Fibroblast of gingiva (primary cell): ENCODE data around the gene PRKG1.
"Not testable (repeated sequence)": the region's sequence is repeated elsewhere in the genome, so short reads cannot be mapped to it uniquely, and the experiment has no call there.

Experiments
- DNase-seq: peaks from one replicate; pipeline ENCODE4 v3.0.0-alpha.2; 2011; ENCODE audit warnings: low read depth

PRKG1 gene

GRCh38 chr10:51117053-51117660 is 42.9 kb downstream of the PRKG1 start:
- no peak for DNase-seq

DNA sequence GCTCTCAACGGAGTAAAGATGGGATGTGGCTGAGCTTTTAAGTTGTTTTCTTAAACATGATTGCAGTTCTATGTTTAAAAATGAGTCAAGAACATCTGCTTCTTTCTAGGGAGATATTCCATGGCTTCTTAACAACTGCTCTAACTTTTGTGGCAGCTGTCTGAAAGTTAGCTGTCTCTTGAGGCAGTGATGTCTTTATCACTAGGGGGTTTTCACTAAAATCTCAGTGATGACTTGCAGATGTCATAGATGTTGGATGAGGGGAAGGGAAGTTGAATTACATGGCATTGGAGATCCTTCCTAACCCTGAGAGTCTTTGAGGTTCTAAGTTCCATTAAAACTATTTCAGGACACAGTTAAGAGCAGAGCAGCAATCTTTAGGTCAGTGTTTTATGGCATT is 43.5 kb downstream of the PRKG1 start:
- no peak for DNase-seq

- DNase-seq, result no peak
Observed at GRCh38 chr10:51119441-51119840, 45.2 kb downstream of the PRKG1 start.

GRCh38 chr10:51121861-51122260 is 47.6 kb downstream of the PRKG1 start:
- no peak for DNase-seq

GRCh38 chr10:51124852-51125251 is 50.6 kb downstream of the PRKG1 start:
- DNase-seq, result no peak

DNA sequence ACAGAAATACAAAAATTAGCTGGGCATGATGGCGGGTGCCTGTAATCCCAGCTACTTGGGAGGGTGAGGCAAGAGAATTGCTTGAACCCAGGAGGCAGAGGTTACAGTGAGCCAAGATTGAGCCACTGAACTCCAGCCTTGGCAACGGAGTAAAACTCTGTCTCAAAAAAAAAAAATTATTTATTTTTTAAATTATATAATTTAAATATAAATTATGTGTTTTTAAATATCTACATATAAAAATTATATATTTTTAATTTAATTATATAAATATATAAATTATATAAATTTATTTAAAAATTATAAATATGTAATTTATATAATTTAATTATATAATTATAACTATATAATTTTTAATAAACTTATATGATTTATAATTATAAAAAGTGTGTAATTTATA is 51.2 kb downstream of the PRKG1 start:
- DNase-seq, result no peak

DNA sequence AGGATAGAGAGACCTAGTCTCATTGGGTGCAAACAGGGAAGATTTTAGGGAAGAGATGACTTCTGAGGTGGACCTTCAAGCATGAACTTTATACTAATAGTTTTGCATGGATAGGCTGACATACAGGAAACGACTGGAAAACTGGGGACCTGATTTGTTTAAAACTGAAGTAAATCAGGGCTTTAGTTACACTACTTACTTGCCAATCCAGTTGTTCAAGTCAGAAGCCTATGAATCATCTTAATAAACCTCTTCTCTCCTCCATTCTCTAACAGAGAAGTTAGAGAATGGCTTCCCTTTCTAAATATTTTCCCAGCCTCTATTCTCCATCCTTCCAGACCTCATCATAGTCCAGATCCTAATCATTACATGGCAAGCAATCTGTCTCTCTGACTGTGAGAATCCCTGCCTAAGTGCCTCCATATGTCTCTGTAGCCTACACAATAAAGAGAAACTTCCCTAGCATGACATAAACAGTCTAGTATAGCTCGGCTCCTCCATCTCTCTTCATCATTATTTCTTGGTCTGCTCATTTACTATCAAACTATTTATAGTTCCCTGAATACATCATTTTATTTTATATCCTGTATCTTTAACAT is 55.8 kb downstream of the PRKG1 start:
- DNase-seq, result no peak

DNA sequence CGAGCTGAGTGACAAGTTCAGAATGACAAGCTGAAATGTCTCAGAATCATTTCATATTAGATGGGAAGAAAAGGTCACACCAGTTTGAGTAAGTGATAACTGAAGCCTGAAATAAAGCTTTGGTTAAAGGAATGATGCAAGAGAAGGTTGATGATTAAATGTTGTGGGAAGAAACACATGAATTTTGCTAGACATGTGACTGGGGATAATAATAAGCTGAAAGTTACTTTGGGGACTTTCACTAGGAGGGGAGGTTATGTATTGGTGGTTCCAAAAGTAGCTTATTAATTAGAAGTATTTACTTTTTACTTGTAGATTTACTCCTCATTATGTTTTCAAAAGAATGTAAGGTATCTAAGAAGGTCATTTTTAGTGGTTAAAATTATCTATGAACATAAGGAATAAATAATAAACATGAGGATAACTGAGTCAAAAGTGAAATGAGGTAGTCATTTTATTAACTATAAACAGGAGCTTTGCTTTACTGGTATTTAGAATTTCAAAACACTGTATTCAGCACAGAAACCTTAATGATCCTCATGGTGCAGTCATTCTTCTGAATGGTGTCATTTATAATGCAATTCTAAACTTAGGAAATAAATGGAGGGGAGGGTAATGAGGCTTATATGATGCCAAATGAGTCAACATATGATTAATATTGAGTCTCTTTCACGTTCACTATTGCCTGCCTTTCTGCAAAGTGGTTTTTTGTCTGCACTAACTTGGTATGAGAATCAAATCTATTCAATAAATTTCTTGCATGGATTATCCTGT is 63.7 kb downstream of the PRKG1 start:
- peak; percentile 65 for DNase-seq

GRCh38 chr10:51139176-51139575 is 64.9 kb downstream of the PRKG1 start:
- no peak for DNase-seq

DNA sequence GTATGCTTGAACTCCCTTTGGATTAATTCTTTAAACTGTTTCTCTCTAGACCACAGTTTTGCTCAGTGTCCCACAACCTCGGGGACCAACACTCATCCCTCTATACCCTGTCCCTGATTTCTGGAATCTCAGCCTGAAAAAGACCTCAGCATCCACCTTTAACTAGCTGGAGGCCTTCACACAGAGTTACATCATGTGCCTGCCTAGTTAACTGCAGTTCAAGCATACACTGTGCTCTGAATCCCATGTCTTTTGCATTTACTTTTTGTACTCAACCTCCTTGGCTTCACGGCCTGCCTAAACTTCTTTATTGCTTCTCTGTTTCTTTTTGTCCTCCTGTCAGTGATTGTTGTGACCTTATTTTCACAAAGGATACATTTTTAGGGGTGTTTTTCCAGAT is 66.7 kb downstream of the PRKG1 start:
- no peak for DNase-seq

DNA sequence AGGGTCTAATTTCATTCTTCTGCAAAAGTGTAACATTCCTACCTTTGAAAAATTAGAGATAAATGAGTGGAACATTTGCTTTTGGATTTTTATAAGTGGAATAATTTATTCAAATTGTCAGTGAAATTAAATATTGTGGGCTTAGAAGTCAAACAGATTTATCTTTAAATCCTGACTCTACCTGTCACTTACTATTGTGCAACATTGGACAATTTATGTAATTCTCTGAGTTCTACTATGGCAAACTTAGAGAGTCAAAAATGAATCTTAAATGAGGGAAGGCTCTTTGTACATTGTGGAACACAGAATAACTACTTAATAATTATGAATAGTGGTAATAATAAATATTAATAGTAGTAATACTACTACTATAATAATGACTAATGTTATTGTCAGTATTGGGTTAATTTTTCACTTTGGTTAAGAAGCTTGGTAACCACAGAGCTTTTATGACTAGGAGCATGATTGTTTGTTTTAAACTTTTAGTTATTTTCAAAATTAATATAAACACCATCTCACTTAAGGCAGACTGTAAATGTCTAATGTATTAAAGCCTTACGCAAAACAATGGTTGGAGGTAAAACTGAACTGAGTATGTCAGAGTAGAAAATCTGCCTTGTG is 70.0 kb downstream of the PRKG1 start:
- no peak for DNase-seq

- no peak for DNase-seq
Observed at GRCh38 chr10:51145375-51145774, 71.1 kb downstream of the PRKG1 start.

GRCh38 chr10:51147644-51148399 is 73.5 kb downstream of the PRKG1 start:
- no peak for DNase-seq

DNA sequence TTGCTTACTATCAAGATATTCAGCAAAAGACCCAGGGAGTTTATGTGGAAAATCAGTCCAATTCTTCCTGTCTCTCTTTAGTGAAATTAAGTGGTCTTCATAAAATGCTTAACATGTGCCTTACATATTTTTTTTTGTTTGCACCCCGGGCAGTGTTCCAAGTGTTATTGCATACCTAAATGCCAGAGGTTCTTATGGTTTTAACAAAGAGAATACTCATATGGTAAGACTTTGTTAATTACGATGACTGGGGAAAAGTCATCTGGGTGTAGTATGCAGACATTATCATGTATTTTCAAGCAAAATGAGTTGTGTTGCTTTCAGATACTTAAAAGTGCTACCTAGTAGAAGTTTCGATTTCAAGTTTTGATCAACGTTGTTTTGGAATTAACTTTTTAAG is 82.6 kb downstream of the PRKG1 start:
- DNase-seq, result peak; percentile 64

DNA sequence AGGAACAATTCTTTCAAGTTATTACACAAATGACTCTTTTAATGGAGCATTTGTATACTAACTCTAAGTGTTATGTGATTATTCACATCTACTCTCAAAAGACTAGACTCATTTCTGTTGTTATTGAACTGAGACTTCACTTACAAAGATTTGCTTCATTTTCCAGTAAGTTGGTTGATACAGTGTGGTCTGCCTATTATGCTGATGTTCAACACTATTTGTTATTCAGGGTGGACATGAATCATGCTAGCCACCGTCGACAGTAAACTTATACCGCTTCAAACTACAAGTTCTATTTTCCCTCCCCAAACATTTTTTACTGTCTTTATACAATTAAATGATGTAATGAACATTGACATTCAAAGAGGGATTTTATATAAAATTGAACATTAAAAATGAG is 84.5 kb downstream of the PRKG1 start:
- DNase-seq, result no peak

DNA sequence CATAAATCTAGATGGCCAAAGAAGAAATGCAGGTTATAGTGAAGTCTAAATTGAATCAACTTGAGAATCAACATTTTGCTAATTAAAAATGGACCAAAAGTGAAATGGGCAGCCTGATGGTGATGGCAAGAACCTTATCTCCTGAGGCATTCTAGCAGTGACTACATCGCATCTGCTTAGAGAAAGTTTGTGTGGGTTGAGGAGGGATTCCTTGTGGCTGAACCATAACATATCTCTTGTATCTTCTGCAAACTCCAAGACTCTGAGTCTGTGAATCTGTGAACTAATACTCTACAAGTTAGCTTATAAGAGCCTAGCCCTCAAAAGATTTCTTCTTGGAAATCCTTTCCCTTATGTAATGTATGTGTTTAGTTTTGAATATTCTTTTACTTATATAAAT is 85.6 kb downstream of the PRKG1 start:
- DNase-seq, result no peak

GRCh38 chr10:51162002-51162401 is 87.7 kb downstream of the PRKG1 start:
- DNase-seq, result no peak

DNA sequence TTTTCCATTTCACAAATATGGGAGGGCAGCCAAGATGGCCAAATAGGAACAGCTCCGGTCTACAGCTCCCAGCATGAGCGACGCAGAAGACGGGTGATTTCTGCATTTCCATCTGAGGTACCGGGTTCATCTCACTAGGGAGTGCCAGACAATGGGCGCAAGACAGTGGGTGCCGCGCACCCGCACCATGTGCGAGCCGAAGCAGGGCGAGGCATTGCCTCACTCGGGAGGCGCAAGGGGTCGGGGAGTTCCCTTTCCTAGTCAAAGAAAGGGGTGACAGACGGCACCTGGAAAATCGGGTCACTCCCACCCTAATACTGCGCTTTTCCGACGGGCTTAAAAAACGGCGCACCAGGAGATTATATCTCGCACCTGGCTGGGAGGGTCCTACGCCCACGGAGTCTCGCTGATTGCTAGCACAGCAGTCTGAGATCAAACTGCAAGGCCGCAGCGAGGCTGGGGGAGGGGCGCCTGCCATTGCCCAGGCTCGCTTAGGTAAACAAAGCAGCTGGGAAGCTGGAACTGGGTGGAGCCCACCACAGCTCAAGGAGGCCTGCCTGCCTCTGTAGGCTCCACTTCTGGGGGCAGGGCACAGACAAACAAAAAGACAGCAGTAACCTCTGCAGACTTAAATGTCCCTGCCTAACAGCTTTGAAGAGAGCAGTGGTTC is 89.2 kb downstream of the PRKG1 start:
- DNase-seq, result not testable (repeated sequence)

GRCh38 chr10:51168086-51168815 is 94.0 kb downstream of the PRKG1 start:
- DNase-seq, result no peak

DNA sequence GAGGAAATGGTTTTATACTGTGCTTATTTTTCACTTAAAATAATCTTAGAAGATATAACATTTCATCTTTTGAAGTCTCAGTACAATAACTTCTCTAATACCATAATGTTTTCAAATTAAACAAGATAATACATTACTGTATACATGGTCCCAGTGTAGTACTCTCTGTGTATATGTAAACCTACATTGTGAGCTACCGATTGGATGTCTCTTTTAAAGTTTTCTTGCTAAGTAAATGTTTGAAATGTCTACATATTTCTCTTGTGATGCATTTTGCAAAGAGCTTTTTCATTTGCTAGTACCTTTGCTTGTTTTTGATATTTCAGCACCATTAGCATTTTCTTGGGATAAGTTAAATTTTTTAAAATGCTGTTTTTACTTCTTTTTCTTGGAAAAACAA is 94.8 kb downstream of the PRKG1 start:
- DNase-seq, result no peak
